Muscle of back (tissue), 11 donors: Measurements from ENCODE around the gene LGALS12. TPM values are rescaled to one million over a fixed set of nuclear protein-coding genes. Genes with fewer than 3 reads are reported as not detected.
"Not testable (repeated sequence)": the region's sequence is repeated elsewhere in the genome, so short reads cannot be mapped to it uniquely, and the experiment has no call there.

ENCODE experiments used
- DNase-seq, 3 donors: peaks; one replicate each; pipeline versions ENCODE4 v3.0.0 to v3.0.0-alpha.2; 2013
- polyA plus RNA-seq, 10 donors: library from polyadenylated mRNA; unstranded; fragments of 120-200 nt; gene quantifications; one replicate each; pipeline ENCODE4 v1.2.1, GENCODE V29; 2013; ENCODE audit not compliant: insufficient read length in 10 of 10

The LGALS12 gene
- polyA plus RNA-seq, 10 donors = 0.11 to 2.1 (median 0.33) TPM; not detected in 2

DNA sequence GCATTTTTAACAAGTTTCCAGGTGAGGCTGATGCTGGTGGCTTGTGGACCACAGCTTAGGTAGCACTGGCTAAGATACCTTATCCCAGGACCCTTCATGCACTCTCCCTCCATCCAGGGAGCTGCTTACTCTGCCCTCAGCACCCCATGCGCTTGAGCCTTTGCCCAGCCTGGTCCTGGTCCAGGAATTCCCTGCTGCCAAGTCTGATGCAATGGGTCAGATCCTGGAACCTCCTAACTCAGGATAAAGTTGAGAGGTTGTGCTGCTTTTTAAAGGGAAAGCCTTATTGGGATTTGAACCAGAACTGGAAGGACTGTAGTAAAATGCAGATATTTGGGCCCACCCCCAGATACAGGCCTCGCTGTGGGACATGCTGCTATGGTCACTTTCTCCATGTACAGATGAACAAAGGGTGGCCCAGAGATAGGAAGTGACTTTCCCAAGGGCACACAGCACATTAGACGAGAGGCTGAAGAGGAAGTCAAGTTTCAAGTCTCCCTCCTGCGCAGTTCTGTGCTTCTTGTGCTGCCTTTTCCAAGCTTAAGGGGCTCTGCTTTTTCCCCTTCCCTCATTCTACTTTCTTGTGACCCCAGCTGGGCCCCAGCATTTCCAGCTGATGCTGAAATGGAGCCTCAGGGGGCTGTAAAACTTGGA lies 824 bp upstream of the LGALS12 start:
- DNase-seq = peak in 1 of 3 donors; percentile 30

DNA sequence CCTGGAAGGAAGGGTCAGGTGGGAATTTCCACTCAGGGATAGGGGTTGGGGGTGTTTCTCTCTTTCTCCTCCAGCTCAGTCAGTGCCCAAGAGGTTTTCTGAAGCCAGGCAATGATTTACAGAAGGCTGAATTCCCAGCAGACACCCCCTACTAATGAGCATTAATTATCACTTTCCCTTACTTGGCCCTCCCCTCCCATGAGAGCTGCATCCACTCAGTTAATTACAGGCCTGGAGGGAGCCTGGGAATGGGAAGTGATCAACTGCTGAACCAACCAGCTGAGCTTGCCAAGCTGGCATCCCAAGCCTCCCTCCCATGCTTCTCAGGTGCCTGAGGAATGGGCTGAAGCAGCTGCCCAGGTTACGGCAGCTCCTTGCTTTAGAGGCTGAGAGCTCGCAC lies 992 bp downstream of the LGALS12 start:
- no peak for DNase-seq

GRCh38 chr11:63507511-63507910 lies 1.6 kb downstream of the LGALS12 start:
- no peak for DNase-seq

- DNase-seq = no peak
These were observed 2.1 kb downstream of the LGALS12 start for GRCh38 chr11:63508009-63508408.

GRCh38 chr11:63508745-63509144 lies 2.9 kb downstream of the LGALS12 start:
- no peak for DNase-seq

- peak in 1 of 3 donors; percentile 61 for DNase-seq
These were observed 4.6 kb downstream of the LGALS12 start for GRCh38 chr11:63510360-63511047.

- no peak for DNase-seq
These were observed 5.3 kb downstream of the LGALS12 start for GRCh38 chr11:63511048-63511748.

GRCh38 chr11:63512816-63513215 lies 6.9 kb downstream of the LGALS12 start:
- no peak for DNase-seq

GRCh38 chr11:63516109-63516508 lies 10.2 kb downstream of the LGALS12 start:
- no peak for DNase-seq

DNA sequence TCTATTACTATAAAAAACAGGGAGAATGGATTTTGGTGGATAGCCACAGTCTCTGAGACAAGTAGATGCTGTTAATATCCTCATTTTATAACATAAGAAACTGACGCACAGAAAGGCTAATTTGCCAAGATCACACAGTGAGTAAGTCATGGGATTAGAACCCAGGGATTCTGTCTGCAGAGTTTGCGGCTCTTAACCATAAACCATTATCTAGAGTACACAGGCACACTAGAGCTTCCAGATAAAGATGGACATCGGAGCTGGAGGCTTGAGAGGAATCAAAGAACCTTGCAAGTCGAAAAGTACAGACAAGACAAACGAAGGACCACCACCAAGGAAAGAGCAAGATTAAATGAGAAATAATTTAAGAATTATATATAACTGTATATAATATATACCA lies 11.3 kb downstream of the LGALS12 start:
- no peak for DNase-seq

DNA sequence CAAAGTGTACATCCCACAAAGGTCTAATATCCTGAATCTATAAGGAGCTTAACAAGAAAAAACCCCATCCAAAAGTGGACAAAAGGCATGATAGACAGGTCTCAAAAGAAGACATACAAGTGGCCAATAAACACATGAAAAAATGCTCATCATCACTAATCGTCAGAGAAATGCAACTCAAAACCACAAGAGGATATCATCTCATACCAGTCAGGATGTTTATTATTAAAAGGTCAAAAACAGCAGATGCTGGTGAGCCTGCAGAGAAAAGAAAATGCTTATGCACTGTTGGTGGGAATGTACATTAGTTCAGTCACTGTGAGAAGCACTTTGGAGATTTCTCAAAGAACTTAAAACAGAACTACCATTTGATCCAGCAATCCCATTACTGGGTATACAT lies 12.7 kb downstream of the LGALS12 start:
- DNase-seq = no peak

GRCh38 chr11:63520606-63521170 lies 14.8 kb downstream of the LGALS12 start:
- DNase-seq = no peak

- DNase-seq = no peak
These were observed 16.0 kb downstream of the LGALS12 start for GRCh38 chr11:63521896-63522295.

GRCh38 chr11:63523151-63523550 lies 17.3 kb downstream of the LGALS12 start:
- DNase-seq = no peak

DNA sequence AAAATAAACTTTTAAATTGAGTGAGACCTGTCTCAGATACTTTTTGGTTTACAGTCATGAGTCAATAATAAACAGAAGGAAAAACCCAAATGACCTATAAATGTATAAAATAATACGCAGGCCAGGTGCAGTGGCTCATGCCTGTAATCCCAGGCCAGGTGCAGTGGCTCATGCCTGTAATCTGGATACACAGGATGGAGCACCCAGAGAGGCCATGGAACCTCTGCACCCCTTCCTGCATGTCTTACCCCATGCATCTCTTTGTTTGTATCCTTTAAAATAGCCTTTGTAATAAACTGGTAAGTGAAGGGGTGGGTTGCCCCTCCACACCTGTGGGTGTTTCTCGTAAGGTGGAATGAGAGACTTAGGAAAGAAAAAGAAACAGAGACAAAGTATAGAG lies 21.8 kb downstream of the LGALS12 start:
- no peak for DNase-seq

GRCh38 chr11:63528156-63528555 lies 22.3 kb downstream of the LGALS12 start:
- DNase-seq = not testable (repeated sequence)

DNA sequence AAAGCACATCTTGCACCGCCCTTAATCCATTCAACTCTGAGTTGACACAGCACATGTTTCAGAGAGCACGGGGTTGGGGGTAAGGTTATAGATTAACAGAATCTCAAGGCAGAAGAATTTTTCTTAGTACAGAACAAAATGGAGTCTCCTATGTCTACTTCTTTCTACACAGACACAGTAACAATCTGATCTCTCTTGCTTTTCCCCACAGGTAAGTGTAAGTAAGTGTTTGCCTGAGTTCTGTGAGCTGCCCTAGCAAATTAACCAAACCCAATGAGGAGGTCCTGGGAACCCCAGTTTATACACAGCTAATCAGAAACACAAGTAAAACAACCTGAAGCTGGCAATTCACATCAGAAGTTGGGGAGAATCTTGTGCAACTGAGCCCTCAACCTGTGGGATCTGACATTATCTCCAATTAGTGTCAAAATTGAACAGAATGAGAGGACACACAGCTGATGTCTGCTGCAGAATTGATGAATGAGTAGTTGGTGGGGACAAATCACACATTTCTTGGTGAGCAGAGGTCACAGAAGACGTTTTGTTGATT lies 22.9 kb downstream of the LGALS12 start:
- DNase-seq = not testable (repeated sequence)

DNA sequence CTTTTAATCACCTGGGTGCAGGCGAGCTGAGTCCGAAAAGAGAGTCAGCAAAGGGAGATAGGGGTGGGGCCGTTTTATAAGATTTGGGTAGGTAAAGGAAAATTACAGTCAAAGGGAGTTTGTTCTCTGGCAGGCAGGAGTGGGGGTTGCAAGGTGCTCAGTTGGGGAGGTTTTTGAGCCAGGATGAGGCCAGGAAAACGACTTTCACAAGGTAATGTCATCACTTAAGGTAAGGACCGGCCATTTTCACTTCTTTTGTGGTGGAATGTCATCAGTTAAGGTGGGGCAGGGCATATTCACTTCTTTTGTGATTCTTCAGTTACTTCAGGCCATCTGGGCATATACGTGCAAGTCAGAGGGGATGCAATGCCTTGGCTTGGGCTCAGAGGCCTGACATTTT lies 23.5 kb downstream of the LGALS12 start:
- not testable (repeated sequence) for DNase-seq

- DNase-seq = no peak
These were observed 24.1 kb downstream of the LGALS12 start for GRCh38 chr11:63530021-63530420.

DNA sequence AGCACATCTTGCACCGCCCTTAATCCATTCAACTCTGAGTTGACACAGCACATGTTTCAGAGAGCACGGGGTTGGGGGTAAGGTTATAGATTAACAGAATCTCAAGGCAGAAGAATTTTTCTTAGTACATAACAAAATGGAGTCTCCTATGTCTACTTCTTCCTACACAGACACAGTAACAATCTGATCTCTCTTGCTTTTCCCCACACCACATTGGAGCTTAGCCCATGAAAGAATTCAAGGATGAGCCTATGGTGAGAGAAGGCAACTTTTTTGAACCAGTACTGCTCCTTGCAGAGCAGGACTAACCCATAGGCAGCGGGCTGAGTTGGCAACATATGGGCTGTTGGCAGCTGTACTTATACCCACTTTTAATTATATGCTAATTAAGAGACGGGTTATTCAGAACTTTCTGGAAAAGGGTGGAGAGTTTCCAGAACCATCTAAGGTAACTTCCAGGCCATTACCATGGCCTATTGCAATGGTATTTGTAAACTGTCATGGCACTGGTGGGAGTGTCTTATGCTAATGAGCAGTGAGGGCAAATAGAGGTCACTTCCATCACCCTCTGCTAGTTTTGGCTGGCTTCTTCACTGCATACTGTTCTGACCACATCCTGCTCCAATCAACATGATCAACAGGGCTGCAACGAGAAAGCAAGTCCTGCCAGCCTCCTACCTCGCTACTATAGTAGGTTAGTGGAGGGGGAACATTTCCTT lies 25.3 kb downstream of the LGALS12 start:
- peak in 1 of 3 donors; percentile 52 for DNase-seq

- no peak for DNase-seq
These were observed 26.2 kb downstream of the LGALS12 start for GRCh38 chr11:63532117-63532516.
